HEK293 (cell line): Measurements from ENCODE around the gene KRT81.

Experiments
- CTCF ChIA-PET: fragments of 350-600 bp; formaldehyde crosslinking; extraction: SDS; loops from one replicate; lab custom pipeline; 2021; ENCODE audit warnings: antibody characterized with exemption; lab: Yijun Ruan, JAX
- POLR2A ChIA-PET: fragments of 300-600 bp; formaldehyde crosslinking; extraction: SDS; loops from one replicate; lab custom pipeline; 2020; ENCODE audit warnings: antibody characterized with exemption, inconsistent platforms; lab: Yijun Ruan, JAX
- H3K27ac ChIP-seq: fragments of 200-500 bp; sonication (Bioruptor generic); 2 replicates; pipeline ENCODE4 v1.5.1; 2014; ENCODE audit warnings: low read depth, low read length, control low read depth, inconsistent platforms; ENCODE audit errors: extremely low read depth
- H3K36me3 ChIP-seq, 2 experiments: fragments of 200-500 bp in 1 of 2; sonication (Bioruptor generic) in 1 of 2; 1 replicate in 1 of 2; 2 replicates in 1 of 2; pipeline ENCODE4 v1.5.1; 2014 to 2017; ENCODE audit warnings: inconsistent platforms in 2 of 2, low read length in 2 of 2; ENCODE audit not compliant: control insufficient read depth in 2 of 2, insufficient read depth in 1 of 2
- H3K4me1 ChIP-seq: fragments of 200-500 bp; sonication (Bioruptor generic); 2 replicates; pipeline ENCODE4 v1.5.1; 2014; ENCODE audit warnings: mild to moderate bottlenecking, low read length, inconsistent platforms; ENCODE audit not compliant: control insufficient read depth, insufficient read depth
- H3K4me3 ChIP-seq: 2 replicates; pipeline ENCODE4 v1.5.1; 2011; ENCODE audit warnings: low read depth, mild to moderate bottlenecking, control low read depth, low read length, moderate library complexity
- H3K9me3 ChIP-seq: fragments of 200-500 bp; sonication (Bioruptor generic); 2 replicates; pipeline ENCODE4 v1.5.1; 2014; ENCODE audit warnings: low read depth, low read length, inconsistent platforms; ENCODE audit not compliant: control insufficient read depth, insufficient read depth
- BCL11A ChIP-seq: fragments of 450-650 bp; formaldehyde crosslinking; IDR thresholded peaks from 2 replicates; pipeline ENCODE4 v1.5.1; 2016; ENCODE audit warnings: low read depth, missing biosample characterization, missing genetic modification characterization
- EGR2 ChIP-seq: fragments of 450-650 bp; formaldehyde crosslinking; IDR thresholded peaks from 2 replicates; pipeline ENCODE4 v1.5.1; 2016; ENCODE audit warnings: low read depth, missing biosample characterization, missing genetic modification characterization
- KLF10 ChIP-seq: fragments of 450-650 bp; IDR thresholded peaks from 2 replicates; pipeline ENCODE4 v1.5.1; 2018; ENCODE audit warnings: missing biosample characterization, mild to moderate bottlenecking, missing genetic modification characterization
- MEIS1 ChIP-seq: sonication (generic); formaldehyde crosslinking; IDR thresholded peaks from 2 replicates; pipeline ENCODE4 v1.8.1; 2022; ENCODE audit warnings: missing genetic modification reagents, mild to moderate bottlenecking, borderline replicate concordance
- WT1 ChIP-seq: fragments of 450-650 bp; formaldehyde crosslinking; IDR thresholded peaks from 2 replicates; pipeline ENCODE4 v1.5.1; 2016; ENCODE audit warnings: missing biosample characterization, missing genetic modification characterization
- ZFHX2 ChIP-seq: fragments of 450-650 bp; formaldehyde crosslinking; conservative IDR thresholded peaks from 2 replicates; pipeline ENCODE4 v1.5.1; 2016; ENCODE audit warnings: missing biosample characterization, missing genetic modification characterization
- ZIC2 ChIP-seq: fragments of 450-650 bp; formaldehyde crosslinking; IDR thresholded peaks from 2 replicates; pipeline ENCODE4 v1.5.1; 2016; ENCODE audit warnings: missing biosample characterization, missing genetic modification characterization
- ZNF10 ChIP-seq: fragments of 450-650 bp; formaldehyde crosslinking; IDR thresholded peaks from 2 replicates; pipeline ENCODE4 v1.5.1; 2017; ENCODE audit warnings: missing biosample characterization, missing genetic modification characterization
- ZNF140 ChIP-seq: fragments of 450-650 bp; formaldehyde crosslinking; IDR thresholded peaks from 2 replicates; pipeline ENCODE4 v1.5.1; 2016; ENCODE audit warnings: missing biosample characterization, missing genetic modification characterization
- ZNF155 ChIP-seq: fragments of 450-650 bp; formaldehyde crosslinking; IDR thresholded peaks from 2 replicates; pipeline ENCODE4 v1.5.1; 2016; ENCODE audit warnings: missing biosample characterization, missing genetic modification characterization
- ZNF16 ChIP-seq: fragments of 450-650 bp; formaldehyde crosslinking; IDR thresholded peaks from 2 replicates; pipeline ENCODE4 v1.5.1; 2016; ENCODE audit warnings: low read depth, missing biosample characterization, missing genetic modification characterization
- ZNF530 ChIP-seq: fragments of 450-650 bp; formaldehyde crosslinking; IDR thresholded peaks from 2 replicates; pipeline ENCODE4 v1.5.1; 2016; ENCODE audit warnings: low read depth, missing biosample characterization, missing genetic modification characterization
- ZNF558 ChIP-seq: fragments of 450-650 bp; formaldehyde crosslinking; IDR thresholded peaks from 2 replicates; pipeline ENCODE4 v1.5.1; 2016; ENCODE audit warnings: missing biosample characterization, missing genetic modification characterization
- ZNF610 ChIP-seq: fragments of 450-650 bp; formaldehyde crosslinking; IDR thresholded peaks from 2 replicates; pipeline ENCODE4 v1.5.1; 2016; ENCODE audit warnings: missing biosample characterization, missing genetic modification characterization, borderline replicate concordance
- ZNF623 ChIP-seq: fragments of 450-650 bp; formaldehyde crosslinking; IDR thresholded peaks from 2 replicates; pipeline ENCODE4 v1.5.1; 2016; ENCODE audit warnings: missing biosample characterization, missing genetic modification characterization
- ZNF677 ChIP-seq: fragments of 450-650 bp; IDR thresholded peaks from 2 replicates; pipeline ENCODE4 v1.5.0; 2018; ENCODE audit warnings: missing biosample characterization, mild to moderate bottlenecking, missing genetic modification characterization, moderate library complexity
- ZSCAN30 ChIP-seq: fragments of 450-650 bp; IDR thresholded peaks from 2 replicates; pipeline ENCODE4 v1.5.1; 2018; ENCODE audit warnings: missing biosample characterization, mild to moderate bottlenecking, missing genetic modification characterization, moderate library complexity
- TF ChIP-seq, protein P1 (sequence below): fragments of 450-650 bp; IDR thresholded peaks from 2 replicates; pipeline ENCODE4 v1.5.1; 2018; ENCODE audit warnings: missing biosample characterization, mild to moderate bottlenecking, missing genetic modification characterization
- TF ChIP-seq, protein P2 (sequence below): fragments of 450-650 bp; formaldehyde crosslinking; IDR thresholded peaks from 2 replicates; pipeline ENCODE4 v1.5.1; 2016; ENCODE audit warnings: missing biosample characterization, missing genetic modification characterization
- TF ChIP-seq, protein P3 (sequence below): fragments of 450-650 bp; formaldehyde crosslinking; optimal IDR thresholded peaks from 2 replicates; pipeline ENCODE3; 2016; ENCODE audit warnings: missing biosample characterization, mild to moderate bottlenecking, missing genetic modification characterization
- TF ChIP-seq, protein P4 (sequence below): fragments of 450-650 bp; formaldehyde crosslinking; IDR thresholded peaks from 2 replicates; pipeline ENCODE4 v1.5.1; 2016; ENCODE audit warnings: missing biosample characterization, missing genetic modification characterization
- TF ChIP-seq, protein P5 (sequence below): fragments of 450-650 bp; formaldehyde crosslinking; IDR thresholded peaks from 2 replicates; pipeline ENCODE4 v1.5.1; 2016; ENCODE audit warnings: missing biosample characterization, missing genetic modification characterization

The KRT81 gene

DNA sequence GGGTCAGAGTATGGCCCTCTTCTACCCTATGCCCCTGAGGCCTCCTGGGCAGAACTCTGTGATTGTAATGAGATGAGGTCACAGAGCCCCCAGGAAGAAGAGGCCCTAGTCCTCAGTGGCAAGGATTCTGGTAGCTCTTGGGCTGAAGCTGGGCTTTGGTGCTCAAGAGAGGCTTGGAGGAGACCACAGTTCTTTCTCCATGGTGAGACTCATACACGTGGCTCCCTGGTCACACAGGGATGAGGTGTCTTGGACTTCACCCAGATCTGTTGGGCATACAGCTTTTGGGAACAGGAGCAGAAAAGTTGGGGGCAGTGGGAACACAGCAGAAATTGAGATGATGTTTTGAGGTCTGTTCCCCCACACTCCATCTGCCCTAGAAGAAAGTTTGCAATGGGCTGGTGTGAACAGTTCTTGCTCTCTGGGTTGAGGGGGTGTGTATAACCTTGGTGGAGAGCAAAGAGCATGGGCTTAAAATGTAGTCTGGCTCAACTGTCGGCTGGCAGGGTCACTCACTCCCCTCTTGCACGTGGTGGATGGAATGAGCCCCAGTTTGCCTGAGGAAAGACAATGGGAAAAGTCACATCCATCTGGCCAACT lies 16.7 kb downstream of the KRT81 start, which contains the start of gene KRT86 (continued):
- TF ChIP-seq, protein P1, sequence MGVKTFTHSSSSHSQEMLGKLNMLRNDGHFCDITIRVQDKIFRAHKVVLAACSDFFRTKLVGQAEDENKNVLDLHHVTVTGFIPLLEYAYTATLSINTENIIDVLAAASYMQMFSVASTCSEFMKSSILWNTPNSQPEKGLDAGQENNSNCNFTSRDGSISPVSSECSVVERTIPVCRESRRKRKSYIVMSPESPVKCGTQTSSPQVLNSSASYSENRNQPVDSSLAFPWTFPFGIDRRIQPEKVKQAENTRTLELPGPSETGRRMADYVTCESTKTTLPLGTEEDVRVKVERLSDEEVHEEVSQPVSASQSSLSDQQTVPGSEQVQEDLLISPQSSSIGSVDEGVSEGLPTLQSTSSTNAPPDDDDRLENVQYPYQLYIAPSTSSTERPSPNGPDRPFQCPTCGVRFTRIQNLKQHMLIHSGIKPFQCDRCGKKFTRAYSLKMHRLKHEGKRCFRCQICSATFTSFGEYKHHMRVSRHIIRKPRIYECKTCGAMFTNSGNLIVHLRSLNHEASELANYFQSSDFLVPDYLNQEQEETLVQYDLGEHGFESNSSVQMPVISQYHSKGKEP, result no peak

DNA sequence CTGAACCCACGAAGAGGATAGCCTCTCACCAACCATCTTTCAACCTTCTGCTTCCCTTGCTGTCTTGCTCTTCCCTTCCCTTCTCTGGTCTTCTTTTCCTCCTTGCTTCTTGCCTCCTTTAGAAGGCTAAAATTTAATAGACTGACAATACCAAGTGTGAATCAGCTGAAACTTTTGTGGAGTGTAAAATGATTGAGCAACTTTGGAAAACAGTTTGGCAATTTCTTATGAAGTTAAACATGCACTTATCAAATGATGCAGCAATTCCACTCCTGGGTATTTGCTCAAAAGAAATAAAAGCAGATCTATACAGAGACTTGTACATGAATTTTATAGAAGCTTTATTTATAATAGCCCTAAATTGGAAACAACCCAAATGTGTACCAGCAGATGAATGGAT lies 20.2 kb downstream of the KRT81 start:
- POLR2A ChIA-PET, result no interaction called here
- Histone ChIP-seq H3K36me3 (no peaks in the 10 kb centered on the region), H3K27ac (no peak overlapping the region)
- TF ChIP-seq ZNF10 (tag by site-specific recombination) (no peak), ZNF140 (tag by site-specific recombination) (peak; percentile 37)
- TF ChIP-seq, all 188 proteins: peak for 1
- CTCF ChIA-PET, result interaction anchor here (0.6 to 10.0 kb wide), 3 partner anchors 7 to 106 kb away, joined by 3 to 98 read pairs (median 4); no protein-coding TSS in a partner anchor
- H3K4me3 ChIP-seq, result no peak overlapping the region
- no peaks in the 10 kb centered on the region for H3K4me1 ChIP-seq
- H3K9me3 ChIP-seq, result no peaks in the 10 kb centered on the region

DNA sequence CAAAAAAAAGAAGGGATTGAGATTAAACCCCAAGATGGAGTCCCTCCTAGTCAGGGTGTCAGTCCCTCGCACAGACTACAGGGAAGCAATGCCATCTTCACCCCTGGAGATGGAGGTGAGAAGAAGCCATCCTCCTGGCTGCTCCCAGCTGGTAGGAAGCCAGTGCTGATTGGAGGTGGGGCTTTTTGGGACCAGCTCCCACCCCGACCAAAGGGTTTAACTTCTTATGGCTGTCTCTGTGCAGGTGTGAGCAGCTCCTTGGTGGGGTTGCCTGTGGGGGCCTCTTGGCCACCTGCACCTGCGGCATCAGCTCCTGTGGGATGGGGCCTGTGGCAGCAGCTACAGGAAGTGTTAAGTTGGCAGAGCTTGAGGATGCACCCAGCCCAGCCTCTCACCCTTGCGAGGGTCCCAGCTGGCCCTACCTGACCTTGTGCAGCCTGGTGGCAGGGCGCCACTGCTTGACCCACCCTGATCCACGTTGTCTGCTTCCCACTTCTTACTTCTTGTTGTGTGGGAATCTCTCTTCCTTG lies 20.7 kb downstream of the KRT81 start:
- CTCF ChIA-PET, result interaction anchor here (1.0 to 10.0 kb wide), 3 partner anchors 8 to 56 kb away, joined by 3 to 98 read pairs (median 4); no protein-coding TSS in a partner anchor
- Histone ChIP-seq H3K4me1 (no peaks in the 10 kb centered on the region), H3K9me3 (no peaks in the 10 kb centered on the region), H3K36me3 (no peaks in the 10 kb centered on the region), H3K27ac (no peak overlapping the region), H3K4me3 (no peak overlapping the region)
- POLR2A ChIA-PET, result interaction anchor here (0.8 to 1.5 kb wide), 2 partner anchors 10 to 12 kb away, joined by 3 to 4 read pairs; no protein-coding TSS in a partner anchor
- TF ChIP-seq ZFHX2 (tag by site-specific recombination), result no peak
- no peak for TF ChIP-seq ZNF610 (tag by site-specific recombination)
- TF ChIP-seq, protein P2, sequence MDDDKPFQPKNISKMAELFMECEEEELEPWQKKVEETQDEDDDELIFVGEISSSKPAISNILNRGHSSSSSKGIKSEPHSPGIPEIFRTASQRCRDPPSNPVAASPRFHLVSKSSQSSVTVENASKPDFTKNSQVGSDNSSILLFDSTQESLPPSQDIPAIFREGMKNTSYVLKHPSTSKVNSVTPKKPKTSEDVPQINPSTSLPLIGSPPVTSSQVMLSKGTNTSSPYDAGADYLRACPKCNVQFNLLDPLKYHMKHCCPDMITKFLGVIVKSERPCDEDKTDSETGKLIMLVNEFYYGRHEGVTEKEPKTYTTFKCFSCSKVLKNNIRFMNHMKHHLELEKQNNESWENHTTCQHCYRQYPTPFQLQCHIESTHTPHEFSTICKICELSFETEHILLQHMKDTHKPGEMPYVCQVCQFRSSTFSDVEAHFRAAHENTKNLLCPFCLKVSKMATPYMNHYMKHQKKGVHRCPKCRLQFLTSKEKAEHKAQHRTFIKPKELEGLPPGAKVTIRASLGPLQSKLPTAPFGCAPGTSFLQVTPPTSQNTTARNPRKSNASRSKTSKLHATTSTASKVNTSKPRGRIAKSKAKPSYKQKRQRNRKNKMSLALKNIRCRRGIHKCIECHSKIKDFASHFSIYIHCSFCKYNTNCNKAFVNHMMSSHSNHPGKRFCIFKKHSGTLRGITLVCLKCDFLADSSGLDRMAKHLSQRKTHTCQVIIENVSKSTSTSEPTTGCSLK (tag by site-specific recombination), result no peak
- TF ChIP-seq KLF10 (tag by site-specific recombination), result no peak
- TF ChIP-seq, protein P3, sequence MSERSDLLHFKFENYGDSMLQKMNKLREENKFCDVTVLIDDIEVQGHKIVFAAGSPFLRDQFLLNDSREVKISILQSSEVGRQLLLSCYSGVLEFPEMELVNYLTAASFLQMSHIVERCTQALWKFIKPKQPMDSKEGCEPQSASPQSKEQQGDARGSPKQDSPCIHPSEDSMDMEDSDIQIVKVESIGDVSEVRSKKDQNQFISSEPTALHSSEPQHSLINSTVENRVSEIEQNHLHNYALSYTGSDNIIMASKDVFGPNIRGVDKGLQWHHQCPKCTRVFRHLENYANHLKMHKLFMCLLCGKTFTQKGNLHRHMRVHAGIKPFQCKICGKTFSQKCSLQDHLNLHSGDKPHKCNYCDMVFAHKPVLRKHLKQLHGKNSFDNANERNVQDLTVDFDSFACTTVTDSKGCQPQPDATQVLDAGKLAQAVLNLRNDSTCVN, result no peak

DNA sequence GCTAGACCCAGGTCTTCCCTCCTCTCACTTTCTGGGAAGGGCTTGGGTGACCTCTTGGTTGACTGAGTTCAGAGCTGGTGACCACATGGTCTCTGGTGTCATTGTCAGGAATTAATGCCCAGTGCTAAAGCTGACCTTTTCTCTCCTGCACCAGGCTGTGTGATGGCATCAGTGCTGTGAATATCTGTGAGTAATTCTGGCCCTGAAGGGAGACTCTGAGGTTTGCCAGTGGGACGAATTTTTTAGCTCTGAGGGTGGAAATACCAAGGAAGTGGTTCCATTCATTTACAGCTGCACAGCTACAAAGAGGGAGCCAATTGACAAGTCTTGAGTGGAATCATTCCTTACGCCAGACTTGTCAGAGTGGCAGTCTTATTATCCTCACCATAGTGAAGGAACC lies 23.1 kb downstream of the KRT81 start:
- POLR2A ChIA-PET, result no interaction called here
- H3K27ac ChIP-seq, result no peak overlapping the region
- TF ChIP-seq EGR2 (no peak), ZNF16 (no peak), MEIS1 (no peak), ZNF155 (no peak), ZNF623 (tag by site-specific recombination) (no peak), ZNF677 (tag by site-specific recombination) (no peak), ZIC2 (tag by site-specific recombination) (no peak), BCL11A (tag by site-specific recombination) (no peak), ZNF530 (tag by site-specific recombination) (no peak), WT1 (no peak), ZNF558 (no peak), ZSCAN30 (no peak)
- TF ChIP-seq, protein P4, sequence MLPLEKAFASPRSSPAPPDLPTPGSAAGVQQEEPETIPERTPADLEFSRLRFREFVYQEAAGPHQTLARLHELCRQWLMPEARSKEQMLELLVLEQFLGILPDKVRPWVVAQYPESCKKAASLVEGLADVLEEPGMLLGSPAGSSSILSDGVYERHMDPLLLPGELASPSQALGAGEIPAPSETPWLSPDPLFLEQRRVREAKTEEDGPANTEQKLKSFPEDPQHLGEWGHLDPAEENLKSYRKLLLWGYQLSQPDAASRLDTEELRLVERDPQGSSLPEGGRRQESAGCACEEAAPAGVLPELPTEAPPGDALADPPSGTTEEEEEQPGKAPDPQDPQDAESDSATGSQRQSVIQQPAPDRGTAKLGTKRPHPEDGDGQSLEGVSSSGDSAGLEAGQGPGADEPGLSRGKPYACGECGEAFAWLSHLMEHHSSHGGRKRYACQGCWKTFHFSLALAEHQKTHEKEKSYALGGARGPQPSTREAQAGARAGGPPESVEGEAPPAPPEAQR (tag by site-specific recombination), result no peak
- TF ChIP-seq, protein P5, sequence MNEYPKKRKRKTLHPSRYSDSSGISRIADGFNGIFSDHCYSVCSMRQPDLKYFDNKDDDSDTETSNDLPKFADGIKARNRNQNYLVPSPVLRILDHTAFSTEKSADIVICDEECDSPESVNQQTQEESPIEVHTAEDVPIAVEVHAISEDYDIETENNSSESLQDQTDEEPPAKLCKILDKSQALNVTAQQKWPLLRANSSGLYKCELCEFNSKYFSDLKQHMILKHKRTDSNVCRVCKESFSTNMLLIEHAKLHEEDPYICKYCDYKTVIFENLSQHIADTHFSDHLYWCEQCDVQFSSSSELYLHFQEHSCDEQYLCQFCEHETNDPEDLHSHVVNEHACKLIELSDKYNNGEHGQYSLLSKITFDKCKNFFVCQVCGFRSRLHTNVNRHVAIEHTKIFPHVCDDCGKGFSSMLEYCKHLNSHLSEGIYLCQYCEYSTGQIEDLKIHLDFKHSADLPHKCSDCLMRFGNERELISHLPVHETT (tag by site-specific recombination), result no peak
- H3K4me3 ChIP-seq, result no peak overlapping the region
- H3K36me3 ChIP-seq, result no peaks in the 10 kb centered on the region
- CTCF ChIA-PET, result interaction anchor here (0.6 to 10.0 kb wide), 4 partner anchors 8 to 107 kb away, joined by 3 to 98 read pairs (median 5); no protein-coding TSS in a partner anchor
- no peaks in the 10 kb centered on the region for H3K9me3 ChIP-seq
- no peaks in the 10 kb centered on the region for H3K4me1 ChIP-seq
